Neural cell (in vitro differentiated cells): ENCODE measurements around the gene GPER1. TPM values are rescaled to one million over a fixed set of nuclear protein-coding genes. Genes with fewer than 3 reads are reported as not detected.

Source experiments
- H2AFZ ChIP-seq: fragments of 200-600, 300-800 bp; sonication (generic), shearing (Covaris generic); 2 replicates; pipeline ENCODE4 v1.6.0; 2014; ENCODE audit warnings: low read depth, mild to moderate bottlenecking, antibody characterized with exemption, low read length, moderate library complexity
- H3F3A ChIP-seq: fragments of 200-600 bp; shearing (Covaris generic); 2 replicates; pipeline ENCODE4 v1.6.1; 2016; ENCODE audit warnings: mild to moderate bottlenecking, moderate library complexity, mixed read lengths, antibody characterized with exemption, low read length; ENCODE audit not compliant: insufficient read depth, poor library complexity, severe bottlenecking
- H3K27ac ChIP-seq: fragments of 200-600, 300-800 bp; sonication (generic), shearing (Covaris generic); 2 replicates; pipeline ENCODE4 v1.5.1; 2014; ENCODE audit warnings: mild to moderate bottlenecking, low read length, moderate library complexity
- H3K27me3 ChIP-seq: fragments of 300-800, 200-600 bp; sonication (generic), shearing (Covaris generic); 2 replicates; pipeline ENCODE4 v1.6.0; 2014; ENCODE audit warnings: mild to moderate bottlenecking, low read depth, low read length, moderate library complexity; ENCODE audit not compliant: insufficient read depth
- H3K36me3 ChIP-seq: fragments of 300-800, 200-600 bp; sonication (generic), shearing (Covaris generic); 2 replicates; pipeline ENCODE4 v1.5.1; 2014; ENCODE audit warnings: mild to moderate bottlenecking, antibody characterized with exemption, low read length, moderate library complexity; ENCODE audit not compliant: insufficient read depth
- H3K4me2 ChIP-seq: fragments of 300-800, 200-600 bp; sonication (generic), shearing (Covaris generic); 2 replicates; pipeline ENCODE4 v1.6.0; 2014; ENCODE audit warnings: mild to moderate bottlenecking, low read length
- H3K4me3 ChIP-seq: fragments of 300-800, 200-600 bp; sonication (generic), shearing (Covaris generic); 2 replicates; pipeline ENCODE4 v1.5.1; 2014; ENCODE audit warnings: mild to moderate bottlenecking, low read length, moderate library complexity
- H3K79me2 ChIP-seq: fragments of 200-600 bp; shearing (Covaris generic); replicated peaks from 2 replicates; pipeline ENCODE4 v1.6.0; 2014; ENCODE audit warnings: mild to moderate bottlenecking, low read length, moderate library complexity; ENCODE audit not compliant: insufficient read depth
- H3K9ac ChIP-seq: fragments of 300-800, 200-600 bp; sonication (generic), shearing (Covaris generic); 2 replicates; pipeline ENCODE4 v1.6.1; 2016; ENCODE audit warnings: mild to moderate bottlenecking, low read length, mixed read lengths
- H3K9me2 ChIP-seq: fragments of 200-600 bp; shearing (Covaris generic); 2 replicates; pipeline ENCODE4 v1.6.1; 2016; ENCODE audit warnings: mild to moderate bottlenecking, low read length, mixed read lengths; ENCODE audit not compliant: insufficient read depth
- H3K9me3 ChIP-seq: fragments of 200-600, 300-800 bp; sonication (generic), shearing (Covaris generic); 2 replicates; pipeline ENCODE4 v1.6.1; 2016; ENCODE audit warnings: mild to moderate bottlenecking, mixed run types, low read length, moderate library complexity, mixed read lengths
- H4K20me1 ChIP-seq: fragments of 200-600 bp; shearing (Covaris generic); 2 replicates; pipeline ENCODE4 v1.6.1; 2016; ENCODE audit warnings: mild to moderate bottlenecking, mixed run types; ENCODE audit not compliant: insufficient read depth
- EP300 ChIP-seq: fragments of 450-650 bp; conservative IDR thresholded peaks from 2 replicates; pipeline ENCODE4 v1.6.1; 2014; ENCODE audit warnings: antibody characterized with exemption, mild to moderate bottlenecking, moderate library complexity; ENCODE audit not compliant: poor library complexity, severe bottlenecking
- EZH2 ChIP-seq: fragments of 200-600, 300-800 bp; shearing (Covaris generic), sonication (generic); IDR thresholded peaks from 2 replicates; pipeline ENCODE4 v1.6.1; 2014; ENCODE audit warnings: antibody characterized with exemption, low read length, borderline replicate concordance, mild to moderate bottlenecking; ENCODE audit not compliant: insufficient read depth, poor library complexity, severe bottlenecking
- MXI1 ChIP-seq: fragments of 450-650 bp; conservative IDR thresholded peaks from 2 replicates; pipeline ENCODE4 v1.6.1; 2014; ENCODE audit warnings: antibody characterized with exemption, mild to moderate bottlenecking; ENCODE audit not compliant: poor library complexity, severe bottlenecking
- POLR2AphosphoS5 ChIP-seq: IDR thresholded peaks from 2 replicates; pipeline ENCODE4 v1.6.1; 2012
- RAD21 ChIP-seq: fragments of 450-650 bp; conservative IDR thresholded peaks from 2 replicates; pipeline ENCODE4 v1.6.1; 2014; ENCODE audit warnings: antibody characterized with exemption, mild to moderate bottlenecking, moderate library complexity
- REST ChIP-seq: IDR thresholded peaks from 2 replicates; pipeline ENCODE4 v1.6.1; 2012; ENCODE audit warnings: borderline replicate concordance
- SMC3 ChIP-seq: fragments of 450-650 bp; conservative IDR thresholded peaks from 2 replicates; pipeline ENCODE4 v1.6.1; 2014; ENCODE audit warnings: antibody characterized with exemption, mild to moderate bottlenecking, moderate library complexity; ENCODE audit not compliant: poor library complexity
- TAF1 ChIP-seq: IDR thresholded peaks from 2 replicates; pipeline ENCODE4 v1.6.1; 2012; ENCODE audit warnings: low read depth
- polyA plus RNA-seq: library from polyadenylated mRNA; depleted of rRNA; stranded (reverse); fragments of >200 nt; gene quantifications from 2 replicates; pipeline ENCODE4 v1.2.3, GENCODE V29; 2014
- TF ChIP-seq, protein P1 (sequence below): fragments of 450-650 bp; IDR thresholded peaks from 2 replicates; pipeline ENCODE4 v1.5.1; 2014; ENCODE audit warnings: antibody characterized with exemption, mild to moderate bottlenecking, moderate library complexity; ENCODE audit not compliant: poor library complexity, severe bottlenecking

The GPER1 gene
- polyA plus RNA-seq, 1 donor from 2014 or later: not detected

DNA sequence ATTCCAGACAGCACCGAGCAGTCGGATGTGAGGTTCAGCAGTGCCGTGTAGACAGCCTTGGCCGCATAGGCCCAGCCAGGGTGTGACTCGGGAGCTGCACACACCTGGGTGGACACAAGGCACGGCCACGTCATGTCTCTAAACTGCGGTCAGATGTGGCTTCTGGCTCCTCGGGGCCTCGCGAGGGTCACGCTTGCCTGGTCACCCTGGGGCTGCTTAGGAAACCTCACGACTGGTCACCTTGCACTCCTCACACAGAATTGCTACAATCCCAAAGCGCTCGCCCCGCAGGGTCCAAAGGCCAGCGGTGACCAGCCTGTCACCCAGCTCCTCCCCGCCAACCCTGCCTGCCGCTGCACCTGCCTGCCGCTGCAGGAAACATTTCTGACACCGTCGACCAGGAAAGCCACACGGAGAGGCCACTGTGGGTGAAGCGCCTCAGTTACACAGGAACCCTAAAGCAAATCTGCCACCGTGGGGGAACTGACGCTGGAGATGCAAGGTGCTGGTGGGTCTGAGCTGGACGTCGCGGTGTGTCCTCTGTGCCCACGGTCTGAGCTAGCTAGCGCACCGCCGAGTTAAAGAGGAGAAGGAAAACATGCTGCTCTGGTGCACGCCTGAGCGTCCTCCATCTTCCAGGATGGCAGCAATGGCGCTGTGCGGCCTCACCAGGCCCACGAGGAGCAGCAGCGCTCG, 5.0 kb downstream of the GPER1 start:
- no peaks in the 10 kb centered on the region for H3F3A ChIP-seq
- H3K79me2 ChIP-seq: no peaks in the 10 kb centered on the region
- no peaks in the 10 kb centered on the region for H3K9me2 ChIP-seq
- H3K9ac ChIP-seq: no peak overlapping the region
- TF ChIP-seq POLR2AphosphoS5: no peak
- no peak overlapping the region for H3K4me3 ChIP-seq
- H3K27me3 ChIP-seq: no peaks in the 10 kb centered on the region
- peaks cover 4% of the 10 kb centered on the region for H3K36me3 ChIP-seq
- no peak overlapping the region for H3K27ac ChIP-seq
- H2AFZ ChIP-seq: no peak overlapping the region
- no peaks in the 10 kb centered on the region for H4K20me1 ChIP-seq
- H3K9me3 ChIP-seq: no peaks in the 10 kb centered on the region
- no peak overlapping the region for H3K4me2 ChIP-seq

GRCh38 chr7:1093502-1093843, 5.6 kb downstream of the GPER1 start:
- Histone ChIP-seq H4K20me1 (no peaks in the 10 kb centered on the region), H3K9me2 (no peaks in the 10 kb centered on the region), H3K4me3 (no peak overlapping the region), H3K36me3 (peaks cover 4% of the 10 kb centered on the region), H3F3A (no peaks in the 10 kb centered on the region), H3K27me3 (no peaks in the 10 kb centered on the region), H3K4me2 (no peak overlapping the region), H3K9ac (no peak overlapping the region), H2AFZ (no peak overlapping the region), H3K9me3 (no peaks in the 10 kb centered on the region), H3K79me2 (no peaks in the 10 kb centered on the region), H3K27ac (no peak overlapping the region)
- TF ChIP-seq SMC3 (no peak), POLR2AphosphoS5 (no peak), MXI1 (no peak), EZH2 (no peak), REST (no peak), RAD21 (no peak), EP300 (no peak), TAF1 (no peak)
- TF ChIP-seq, protein P1, sequence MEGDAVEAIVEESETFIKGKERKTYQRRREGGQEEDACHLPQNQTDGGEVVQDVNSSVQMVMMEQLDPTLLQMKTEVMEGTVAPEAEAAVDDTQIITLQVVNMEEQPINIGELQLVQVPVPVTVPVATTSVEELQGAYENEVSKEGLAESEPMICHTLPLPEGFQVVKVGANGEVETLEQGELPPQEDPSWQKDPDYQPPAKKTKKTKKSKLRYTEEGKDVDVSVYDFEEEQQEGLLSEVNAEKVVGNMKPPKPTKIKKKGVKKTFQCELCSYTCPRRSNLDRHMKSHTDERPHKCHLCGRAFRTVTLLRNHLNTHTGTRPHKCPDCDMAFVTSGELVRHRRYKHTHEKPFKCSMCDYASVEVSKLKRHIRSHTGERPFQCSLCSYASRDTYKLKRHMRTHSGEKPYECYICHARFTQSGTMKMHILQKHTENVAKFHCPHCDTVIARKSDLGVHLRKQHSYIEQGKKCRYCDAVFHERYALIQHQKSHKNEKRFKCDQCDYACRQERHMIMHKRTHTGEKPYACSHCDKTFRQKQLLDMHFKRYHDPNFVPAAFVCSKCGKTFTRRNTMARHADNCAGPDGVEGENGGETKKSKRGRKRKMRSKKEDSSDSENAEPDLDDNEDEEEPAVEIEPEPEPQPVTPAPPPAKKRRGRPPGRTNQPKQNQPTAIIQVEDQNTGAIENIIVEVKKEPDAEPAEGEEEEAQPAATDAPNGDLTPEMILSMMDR: no peak
